Right lobe of liver (tissue), 4 donors: ENCODE measurements around the gene SMARCA5.

Experiments
- CTCF ChIP-seq, 4 donors: fragments of 200-600 bp in 3 of 4; fragments of 450-650 bp in 1 of 4; IDR thresholded peaks; one replicate each; pipeline versions ENCODE4 v1.5.1 to v1.8.0; 2016 to 2022; ENCODE audit warnings: antibody characterized with exemption in 4 of 4, mild to moderate bottlenecking in 2 of 4
- POLR2A ChIP-seq: fragments of 450-650 bp; IDR thresholded peaks from one replicate; pipeline ENCODE4 v1.6.1; 2017; ENCODE audit warnings: antibody characterized with exemption, mild to moderate bottlenecking
- donor health status: DM: no; HTN: no; CAD: no.
- donor health status: DM: no; HTN: no; CAD: no.
- donor health status: DM: no; HTN: yes; CAD: no.

- TF ChIP-seq CTCF (IDR thresholded peaks at IDR 0.05) (no peak), POLR2A (no peak)
Measured at GRCh38 chr4:143531788-143532491, 18.4 kb downstream of the SMARCA5 start.
